Ammon's horn (tissue), 1 donor: ENCODE data around the gene TMEM271.
"Not testable (repeated sequence)": the region's sequence is repeated elsewhere in the genome, so short reads cannot be mapped to it uniquely, and the experiment has no call there.

Experiments
- DNase-seq: peaks from one replicate; pipeline ENCODE4 v3.0.0-alpha.2; 2016; ENCODE audit warnings: low spot score

Gene TMEM271

GRCh38 chr4:565614-566013 is 10.5 kb downstream of the TMEM271 start:
- DNase-seq: not testable (repeated sequence)

GRCh38 chr4:562458-562857 is 13.6 kb downstream of the TMEM271 start:
- not testable (repeated sequence) for DNase-seq

GRCh38 chr4:561426-561825 is 14.7 kb downstream of the TMEM271 start:
- DNase-seq: no peak

DNA sequence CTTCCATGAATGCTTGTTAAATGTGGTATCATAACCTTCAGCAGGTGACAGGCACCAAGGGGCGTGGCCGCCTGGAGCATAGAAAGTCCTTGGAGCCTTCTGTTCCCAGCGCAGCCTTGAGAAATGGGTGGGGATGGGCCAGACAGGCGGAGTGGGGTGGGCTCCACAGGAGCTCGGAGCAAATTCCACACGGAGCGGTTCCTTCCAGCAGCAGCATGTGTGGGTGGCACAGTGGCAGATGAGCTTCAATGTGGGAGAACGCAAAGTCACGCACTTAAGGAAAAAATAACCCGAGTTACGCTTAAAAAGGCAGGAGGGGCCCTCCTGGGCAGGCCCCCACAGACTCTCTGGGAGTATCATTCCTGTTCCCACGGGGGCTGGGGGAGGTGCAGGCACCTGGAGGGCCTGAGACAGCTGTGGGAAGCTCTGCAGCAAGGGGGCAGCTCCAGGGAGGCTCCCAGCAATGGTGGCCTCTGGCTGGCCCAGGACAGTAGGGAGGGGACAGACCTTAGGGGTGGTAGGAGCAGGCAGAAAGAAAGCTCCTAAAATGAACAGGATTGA is 15.3 kb downstream of the TMEM271 start:
- DNase-seq: no peak

GRCh38 chr4:560061-560460 is 16.0 kb downstream of the TMEM271 start:
- DNase-seq: no peak

DNA sequence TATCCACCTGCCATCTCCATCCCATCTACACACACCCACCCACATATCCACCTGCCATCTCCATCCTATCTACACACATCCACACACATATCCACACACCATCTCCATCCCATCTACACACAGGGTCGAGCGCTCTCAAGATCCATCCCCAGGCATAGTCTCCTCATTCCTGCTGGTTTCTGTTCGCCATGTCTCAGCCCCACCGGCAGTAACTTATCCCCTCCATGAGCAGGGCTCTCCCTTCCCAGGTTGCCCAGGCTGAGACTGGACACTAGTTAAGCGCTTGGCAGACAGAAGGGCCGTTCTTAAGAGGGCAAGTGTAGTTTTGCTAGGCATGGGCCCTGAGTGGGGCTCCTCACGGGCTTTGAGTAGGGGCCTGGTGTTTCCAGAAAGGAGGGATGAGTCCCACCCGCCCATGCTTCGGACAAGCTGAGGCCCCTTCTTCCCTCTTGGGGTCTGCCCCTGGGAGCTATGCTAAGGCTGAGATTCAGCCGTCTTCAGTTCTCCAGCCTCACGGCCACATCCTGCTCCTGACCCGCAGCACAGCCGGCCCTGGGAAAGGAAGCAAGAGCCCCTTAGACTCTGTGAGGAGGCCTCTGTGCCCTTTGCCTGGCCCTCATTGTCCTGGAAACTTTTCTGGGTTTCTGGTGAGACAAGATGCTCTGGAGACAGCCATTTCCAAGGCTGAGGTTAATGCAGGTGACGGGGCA is 20.4 kb downstream of the TMEM271 start:
- DNase-seq: no peak

DNA sequence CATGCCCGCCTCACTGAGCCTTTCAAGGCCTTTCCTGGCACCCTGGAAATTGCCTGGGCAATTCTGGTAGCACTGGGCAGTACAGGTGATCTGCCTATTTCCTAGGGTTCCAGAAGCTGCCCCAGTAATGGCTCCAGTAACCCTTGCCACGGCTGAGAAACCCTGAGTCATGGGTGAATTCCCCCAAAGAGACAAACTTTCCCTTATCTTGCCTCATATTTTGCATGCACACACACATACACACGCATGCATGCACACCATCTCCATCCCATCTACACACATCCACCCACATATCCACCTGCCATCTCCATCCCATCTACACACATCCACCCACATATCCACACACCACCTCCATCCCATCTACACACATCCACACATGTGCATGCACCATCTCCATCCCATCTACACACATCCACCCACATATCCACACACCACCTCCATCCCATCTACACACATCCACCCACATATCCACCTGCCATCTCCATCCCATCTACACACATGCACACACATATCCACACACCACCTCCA is 21.2 kb downstream of the TMEM271 start:
- not testable (repeated sequence) for DNase-seq

GRCh38 chr4:552019-552418 is 24.1 kb downstream of the TMEM271 start:
- no peak for DNase-seq

DNA sequence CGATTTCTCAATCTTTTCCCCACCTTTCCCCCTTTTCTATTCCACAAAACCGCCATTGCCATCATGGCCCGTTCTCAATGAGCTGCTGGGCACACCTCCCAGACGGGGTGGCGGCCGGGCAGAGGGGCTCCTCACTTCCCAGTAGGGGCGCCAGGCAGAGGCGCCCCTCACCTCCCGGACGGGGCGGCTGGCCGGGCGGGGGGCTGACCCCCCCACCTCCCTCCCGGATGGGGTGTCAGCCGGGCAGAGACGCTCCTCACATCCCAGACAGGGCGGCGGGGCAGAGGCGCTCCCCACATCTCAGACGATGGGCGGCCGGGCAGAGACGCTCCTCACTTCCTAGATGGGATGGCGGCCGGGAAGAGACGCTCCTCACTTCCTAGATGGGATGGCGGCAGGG is 25.8 kb downstream of the TMEM271 start:
- DNase-seq: not testable (repeated sequence)

DNA sequence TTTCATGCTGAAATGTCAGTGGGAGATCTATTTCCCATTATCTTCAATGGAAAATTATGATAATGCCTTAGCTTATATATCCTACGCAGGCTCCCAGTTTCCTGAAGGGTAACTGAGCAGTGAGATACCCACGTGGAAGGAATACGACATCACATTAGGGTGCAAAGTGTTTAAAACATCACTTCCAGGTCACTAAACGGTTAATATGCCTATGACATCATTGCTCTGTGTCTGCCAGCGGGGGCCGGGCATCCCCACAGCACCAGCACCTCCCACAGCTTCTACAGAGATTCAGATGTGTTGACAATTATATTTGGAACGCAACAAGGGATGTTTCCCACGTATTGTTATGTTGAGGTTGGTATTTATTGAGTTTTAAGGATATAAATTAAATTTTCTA is 27.1 kb downstream of the TMEM271 start:
- DNase-seq: no peak

DNA sequence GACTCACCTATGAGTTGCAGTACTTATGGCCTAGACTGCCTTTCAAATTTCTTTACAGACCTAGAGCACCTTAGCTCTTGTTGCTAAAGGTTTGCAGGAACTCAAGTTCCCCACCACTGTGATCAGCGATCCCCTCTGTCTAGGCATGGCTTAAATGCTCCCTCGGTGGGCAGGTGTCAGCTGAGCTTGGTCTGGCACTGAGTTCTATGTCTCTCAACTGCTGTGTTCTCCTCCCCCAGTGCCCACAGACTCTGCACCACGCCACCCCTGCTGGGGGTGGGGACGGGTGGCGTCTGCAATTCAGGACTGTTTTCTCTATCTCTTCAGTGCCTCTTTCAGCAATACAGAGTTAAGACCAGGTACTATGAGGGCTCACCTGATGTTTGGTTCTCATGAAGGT is 30.5 kb downstream of the TMEM271 start:
- no peak for DNase-seq

- DNase-seq: no peak
Measured at GRCh38 chr4:544386-545105, 31.5 kb downstream of the TMEM271 start.

DNA sequence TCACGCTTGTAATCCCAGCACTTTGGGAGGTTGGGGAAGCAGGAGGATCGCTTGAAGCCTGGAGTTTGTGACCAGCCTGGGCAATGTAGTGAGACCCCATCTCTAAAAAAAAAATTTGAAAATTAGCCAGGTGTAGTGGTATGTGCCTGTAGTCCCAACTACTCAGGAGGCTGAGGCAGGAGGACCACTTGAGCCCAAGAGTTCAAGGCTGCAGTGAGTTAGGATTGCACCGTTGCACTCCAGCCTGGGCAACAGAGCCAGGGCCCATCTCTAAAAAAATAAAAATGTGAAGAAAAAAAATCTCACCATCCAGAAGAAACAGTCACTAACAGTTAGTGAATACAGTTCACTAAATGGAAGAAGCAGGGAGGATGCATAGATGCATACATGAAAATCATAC is 34.8 kb downstream of the TMEM271 start:
- no peak for DNase-seq

- no peak for DNase-seq
Measured at GRCh38 chr4:538542-539142, 37.5 kb downstream of the TMEM271 start.

GRCh38 chr4:537436-538264 is 38.4 kb downstream of the TMEM271 start:
- no peak for DNase-seq

DNA sequence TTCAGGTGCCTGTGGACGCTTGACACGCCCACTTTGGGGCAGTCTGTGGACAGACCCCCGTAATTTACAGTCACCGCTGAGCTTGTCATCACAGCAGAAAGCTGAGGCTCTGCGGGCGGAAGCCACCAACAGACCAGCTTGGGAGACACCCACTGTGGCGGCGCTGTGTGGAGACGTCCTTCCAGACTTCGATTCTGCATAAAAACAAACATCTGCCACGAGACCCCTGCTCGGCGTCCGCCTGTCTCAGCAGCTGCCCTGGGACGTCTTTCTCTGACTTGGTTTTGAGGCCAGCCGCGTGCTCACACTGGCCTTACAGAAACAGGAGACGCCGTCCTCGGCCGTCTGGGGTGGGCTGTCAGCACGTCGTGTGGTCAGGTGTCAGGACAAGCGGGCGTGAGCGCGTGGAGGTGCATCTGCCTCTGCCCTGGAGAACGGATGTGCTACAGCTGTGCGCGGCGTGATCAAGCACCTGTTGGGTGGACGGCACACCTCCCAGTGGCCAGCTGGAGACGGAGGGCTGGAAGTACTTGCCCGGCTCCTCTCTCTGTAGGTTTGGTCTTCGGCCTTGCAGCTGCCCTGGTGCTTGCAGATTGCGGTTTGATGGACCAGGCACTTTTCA is 39.6 kb downstream of the TMEM271 start:
- no peak for DNase-seq

- no peak for DNase-seq
Measured at GRCh38 chr4:535924-536281, 40.2 kb downstream of the TMEM271 start.

- no peak for DNase-seq
Measured at GRCh38 chr4:535181-535923, 40.7 kb downstream of the TMEM271 start.

DNA sequence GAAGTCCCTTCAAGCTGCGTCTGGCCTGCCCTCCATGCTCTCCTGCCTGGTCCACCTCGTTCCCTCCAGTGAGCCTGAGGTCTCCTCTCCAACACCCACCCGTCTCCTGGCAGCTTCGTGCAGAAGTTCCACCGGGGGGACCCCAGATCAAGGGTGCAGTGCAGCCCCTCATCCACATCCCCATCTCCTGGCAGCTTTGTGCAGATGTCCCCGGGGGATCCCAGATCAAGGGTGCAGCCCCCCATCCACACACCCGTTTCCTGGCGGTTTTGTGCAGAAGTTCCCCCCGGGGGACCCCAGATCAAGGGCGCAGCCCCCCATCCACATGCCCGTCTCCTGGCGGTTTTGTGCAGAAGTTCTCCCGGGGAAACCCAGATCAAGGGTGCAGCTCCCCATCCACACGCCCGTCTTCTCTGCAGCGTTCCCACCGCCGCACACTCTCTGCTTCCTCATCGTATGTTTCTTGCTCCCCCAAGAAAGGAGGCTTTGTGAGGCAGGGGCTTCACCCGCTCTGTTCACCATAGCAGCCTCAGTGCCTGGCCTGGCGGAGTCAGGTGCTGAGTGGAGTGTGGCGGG is 41.4 kb downstream of the TMEM271 start:
- no peak for DNase-seq

DNA sequence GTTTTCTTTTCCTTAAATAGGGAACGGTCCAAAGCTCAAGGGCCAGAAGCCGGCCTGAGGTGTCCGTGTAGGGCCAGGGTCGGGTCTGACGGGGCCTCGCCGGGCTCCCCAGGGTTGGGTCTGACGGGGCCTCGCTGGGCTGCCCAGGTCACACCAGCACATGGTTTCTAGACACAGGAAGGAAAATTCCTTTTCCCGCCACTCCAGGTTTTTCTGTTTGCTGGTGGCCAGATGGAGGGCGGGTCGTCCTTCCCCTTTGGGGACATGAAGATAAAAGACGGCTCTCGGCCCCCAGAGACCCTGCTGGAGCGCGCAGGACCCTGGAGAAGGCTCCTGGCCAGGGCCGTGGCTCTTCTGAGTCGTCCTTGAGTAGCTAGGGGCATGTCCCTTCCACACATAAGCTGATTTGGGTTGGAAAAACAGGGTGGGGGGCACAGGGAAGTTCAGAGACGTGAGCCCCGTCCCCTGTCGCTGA is 42.0 kb downstream of the TMEM271 start:
- no peak for DNase-seq
